ENCODE results near the gene ASRGL1. TPM values are rescaled to one million over a fixed set of nuclear protein-coding genes. Genes with fewer than 3 reads are reported as not detected.
A peak's percentile ranks its signal among the peaks of the same experiment; 100 is the strongest.

Gene ASRGL1
- total and polyA plus RNA-seq, 7 donors, result 2.2 to 15.0 (median 5.1) TPM

GRCh38 chr11:62419314-62419929, 82.2 kb downstream of the ASRGL1 start:
- H3K9me3 ChIP-seq, result no peaks in the 10 kb centered on the region
- no peaks in the 10 kb centered on the region for H3K27me3 ChIP-seq (ENCODE audit: insufficient read depth in 3 of 3, low read length in 2 of 3)
- WGBS, 3 donors, result 46 to 58% (median 47%) methylated on average over 5 of the region's 5 CpGs
- DNase-seq, result no peak
- intact Hi-C loops (cut with DNase I), result no loop called here
- H3K27ac ChIP-seq, result no peak overlapping the region
- no peak for ATAC-seq
- TF ChIP-seq CTCF (IDR thresholded peaks at IDR 0.05), result no peak
- H3K4me1 ChIP-seq, result no peaks in the 10 kb centered on the region
- no peak overlapping the region for H3K4me3 ChIP-seq
- H3K36me3 ChIP-seq (ENCODE audit: insufficient read depth in 1 of 2, low read depth in 1 of 2), result no peaks in the 10 kb centered on the region

GRCh38 chr11:62419943-62420342, 82.7 kb downstream of the ASRGL1 start:
- no peak overlapping the region for H3K27ac ChIP-seq
- no peaks in the 10 kb centered on the region for H3K9me3 ChIP-seq
- no peak overlapping the region for H3K4me3 ChIP-seq
- WGBS, 3 donors, result 55 to 73% (median 61%) methylated on average over 1 of the region's 1 CpG
- TF ChIP-seq CTCF (IDR thresholded peaks at IDR 0.05), result no peak
- DNase-seq, result no peak
- no peaks in the 10 kb centered on the region for H3K4me1 ChIP-seq
- intact Hi-C loops (cut with DNase I), result loop anchor here in 1 of 2 donors (5.0 kb wide), 1 partner anchor 122 kb away; no protein-coding TSS in a partner anchor
- no peak for ATAC-seq
- H3K27me3 ChIP-seq (ENCODE audit: insufficient read depth in 3 of 3, low read length in 2 of 3), result no peaks in the 10 kb centered on the region
- H3K36me3 ChIP-seq (ENCODE audit: insufficient read depth in 1 of 2, low read depth in 1 of 2), result no peaks in the 10 kb centered on the region

- H3K36me3 ChIP-seq (ENCODE audit: insufficient read depth in 1 of 2, low read depth in 1 of 2), result no peaks in the 10 kb centered on the region
- no peaks in the 10 kb centered on the region for H3K9me3 ChIP-seq
- no peak for TF ChIP-seq CTCF (IDR thresholded peaks at IDR 0.05)
- intact Hi-C loops (cut with DNase I), result loop anchor here in 1 of 2 donors (5.0 kb wide), 1 partner anchor 121 kb away; no protein-coding TSS in a partner anchor
- no peak overlapping the region for H3K27ac ChIP-seq
- ATAC-seq, result no peak
- DNase-seq, result no peak
- H3K27me3 ChIP-seq (ENCODE audit: insufficient read depth in 3 of 3, low read length in 2 of 3), result no peaks in the 10 kb centered on the region
- 91 to 100% (median 96%) methylated on average over 3 of the region's 3 CpGs for WGBS, 3 donors
- H3K4me3 ChIP-seq, result no peak overlapping the region
- no peaks in the 10 kb centered on the region for H3K4me1 ChIP-seq
Observed at GRCh38 chr11:62420882-62421281, 83.6 kb downstream of the ASRGL1 start.

GRCh38 chr11:62421996-62422395, 84.7 kb downstream of the ASRGL1 start:
- TF ChIP-seq CTCF (IDR thresholded peaks at IDR 0.05), result no peak
- 35 to 53% (median 52%) methylated on average over 7 of the region's 7 CpGs for WGBS, 3 donors
- no peaks in the 10 kb centered on the region for H3K36me3 ChIP-seq (ENCODE audit: insufficient read depth in 1 of 2, low read depth in 1 of 2)
- intact Hi-C loops (cut with DNase I), result loop anchor here (1.0 to 5.0 kb wide), 2 partner anchors 120 to 138 kb away; no protein-coding TSS in a partner anchor
- H3K4me1 ChIP-seq, result no peaks in the 10 kb centered on the region
- peak in 1 of 2 donors; percentile 49 for DNase-seq
- H3K4me3 ChIP-seq, result no peak overlapping the region
- H3K27me3 ChIP-seq (ENCODE audit: insufficient read depth in 3 of 3, low read length in 2 of 3), result no peaks in the 10 kb centered on the region
- H3K9me3 ChIP-seq, result no peaks in the 10 kb centered on the region
- no peak overlapping the region for H3K27ac ChIP-seq
- ATAC-seq, result no peak

GRCh38 chr11:62423012-62423411, 85.8 kb downstream of the ASRGL1 start:
- ATAC-seq (no peak), DNase-seq (peak in 1 of 2 donors; percentile 20)
- no peaks in the 10 kb centered on the region for H3K9me3 ChIP-seq
- intact Hi-C loops (cut with DNase I), result loop anchor here in 1 of 2 donors (5.0 kb wide), 1 partner anchor 119 kb away; no protein-coding TSS in a partner anchor
- no peak for TF ChIP-seq CTCF (IDR thresholded peaks at IDR 0.05)
- no peaks in the 10 kb centered on the region for H3K27me3 ChIP-seq (ENCODE audit: insufficient read depth in 3 of 3, low read length in 2 of 3)
- no peaks in the 10 kb centered on the region for H3K4me1 ChIP-seq
- no peak overlapping the region for H3K27ac ChIP-seq
- WGBS, 3 donors, result 80 to 84% (median 83%) methylated on average over 4 of the region's 4 CpGs
- H3K36me3 ChIP-seq (ENCODE audit: insufficient read depth in 1 of 2, low read depth in 1 of 2), result no peaks in the 10 kb centered on the region
- no peak overlapping the region for H3K4me3 ChIP-seq

Measured in psoas muscle (tissue), 8 donors.